ENCODE measurements around the gene FAM131B.

DNA sequence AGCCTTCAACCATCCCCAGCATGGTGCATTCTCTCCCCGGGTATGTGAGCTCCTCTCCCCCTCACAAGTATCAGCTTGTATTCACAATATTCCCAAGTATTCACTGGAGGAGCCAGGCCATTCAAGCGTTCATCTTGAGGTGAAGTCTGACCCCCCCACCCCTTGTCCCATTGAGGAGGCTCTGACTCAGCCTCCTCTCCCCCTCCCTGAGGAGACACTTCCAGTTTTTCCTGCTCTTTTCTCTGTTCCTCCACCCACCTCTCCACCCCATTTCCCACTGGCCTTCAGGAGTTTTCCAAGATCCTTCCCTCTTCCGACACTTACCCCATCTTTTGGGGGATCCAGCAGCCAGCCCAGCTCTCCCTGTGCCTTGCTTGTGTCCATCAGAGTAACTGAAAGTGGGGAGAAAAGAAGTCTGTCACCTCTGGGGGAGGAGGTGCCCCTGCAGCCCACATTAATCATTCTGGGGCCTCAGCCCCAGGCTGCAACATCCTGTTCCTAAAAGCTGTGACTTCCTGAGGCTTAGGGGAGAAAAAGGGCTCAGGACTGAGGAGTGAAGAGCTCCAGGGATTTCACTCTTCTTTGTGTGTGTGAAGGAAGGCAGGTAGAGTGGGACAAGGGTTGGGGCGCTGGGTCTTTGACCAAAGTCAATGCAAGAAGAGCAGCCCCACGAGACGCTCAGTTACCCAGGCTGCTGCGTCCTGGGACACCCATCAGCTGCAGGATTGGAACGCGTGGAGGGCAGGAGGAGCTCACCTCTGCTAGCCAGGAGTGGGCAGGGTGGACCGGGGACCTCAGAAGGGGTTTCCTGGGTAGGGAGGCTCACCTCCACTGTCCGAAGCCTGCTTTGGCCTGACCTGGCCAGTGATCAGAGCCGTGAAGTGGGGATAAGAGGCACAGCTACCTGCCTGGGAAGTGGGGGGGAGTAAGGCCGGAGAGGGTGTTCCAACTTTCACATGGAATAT lies 45.1 kb upstream of the FAM131B start:
- TF ChIP-seq TAF1 (IDR thresholded peaks at IDR 0.05; ENCODE audit: borderline replicate concordance, low read depth, low read length) (no peak), POLR2AphosphoS5 (IDR thresholded peaks at IDR 0.05; ENCODE audit: low read depth, low read length) (no peak), POLR2A (IDR thresholded peaks at IDR 0.05; ENCODE audit: low read depth, low read length) (no peak)
